HL-60 (cell line): ENCODE measurements around the gene WNT6.

Experiments used
- CTCF ChIP-seq: IDR thresholded peaks from one replicate; pipeline ENCODE4 v1.5.1; 2011; ENCODE audit warnings: low read length, control low read depth, inconsistent platforms; ENCODE audit not compliant: insufficient read depth
- GABPA ChIP-seq: IDR thresholded peaks from 2 replicates; pipeline ENCODE4 v1.6.1; 2012; ENCODE audit warnings: low read depth
- POLR2AphosphoS5 ChIP-seq: IDR thresholded peaks from 2 replicates; pipeline ENCODE4 v1.6.1; 2012; ENCODE audit warnings: low read depth
- REST ChIP-seq: IDR thresholded peaks from 2 replicates; pipeline ENCODE4 v1.6.1; 2012; ENCODE audit warnings: low read depth; ENCODE audit not compliant: insufficient replicate concordance
- SPI1 ChIP-seq: IDR thresholded peaks from 2 replicates; pipeline ENCODE4 v1.6.1; 2012; ENCODE audit warnings: low read depth, mild to moderate bottlenecking, borderline replicate concordance

- TF ChIP-seq CTCF (no peak), REST (no peak), POLR2AphosphoS5 (no peak), SPI1 (no peak), GABPA (no peak)
Observed at GRCh38 chr2:218826791-218827190, 32.8 kb upstream of the WNT6 start.
